ENCODE measurements around the gene RETN. TPM values are rescaled to one million over a fixed set of nuclear protein-coding genes. Genes with fewer than 3 reads are reported as not detected.
A peak's percentile ranks its signal among the peaks of the same experiment; 100 is the strongest.

Gene RETN
- total and polyA plus RNA-seq, 2 of the 8 experiments (the other 6 are each of a cell fraction or from before 2014, with no cell fraction given), result not detected

- no peak overlapping the region for H3K14ac ChIP-seq (ENCODE audit: insufficient read length)
- CTCF ChIA-PET (ENCODE audit: partially characterized antibody), result interaction anchor here (1.0 to 1.7 kb wide), 5 partner anchors 39 to 164 kb away, joined by 3 to 7 read pairs (median 5); partner anchors contain the start of gene TRAPPC5
- H2BK20ac ChIP-seq (ENCODE audit: low read length), result no peak overlapping the region
- no peak for TF ChIP-seq FOSL1 (IDR thresholded peaks at IDR 0.05; ENCODE audit: insufficient read depth, low read depth, low read length)
- TF ChIP-seq EP300 (IDR thresholded peaks at IDR 0.05; ENCODE audit: borderline replicate concordance in 1 of 2, low read depth in 2 of 2, low read length in 2 of 2), result no peak
- TF ChIP-seq CREB1 (IDR thresholded peaks at IDR 0.05), result no peak
- TF ChIP-seq E2F6 (IDR thresholded peaks at IDR 0.05), result no peak
- TF ChIP-seq ASH2L (IDR thresholded peaks at IDR 0.05; ENCODE audit: low read length), result no peak
- no peak for TF ChIP-seq SUZ12 (IDR thresholded peaks at IDR 0.05; ENCODE audit: low read length)
- no peak for TF ChIP-seq ATF3 (IDR thresholded peaks at IDR 0.05; ENCODE audit: insufficient read depth, low read depth, low read length)
- no peak for TF ChIP-seq TCF12 (IDR thresholded peaks at IDR 0.05; ENCODE audit: low read depth, low read length)
- no peak for TF ChIP-seq BACH1 (IDR thresholded peaks at IDR 0.05; ENCODE audit: low read length)
- no peak for TF ChIP-seq ATF2 (IDR thresholded peaks at IDR 0.05; ENCODE audit: low read length)
Observed at GRCh38 chr19:7635670-7636069, 33.2 kb upstream of the RETN start.

More at GRCh38 chr19:7635670-7636069, 33.2 kb upstream of the RETN start:
- Histone ChIP-seq H2AK5ac (ENCODE audit: low read depth, low read length) (0 out of 2 replicates have a peak overlapping the region, but pooled peaks have one; percentile 11), H4K5ac (ENCODE audit: insufficient read length, low read depth, low read length) (no peak overlapping the region), H2BK120ac (replicated peaks; ENCODE audit: low read depth, low read length) (no peak overlapping the region), H3K9ac (replicated peaks in 1 of 4; ENCODE audit: extremely low read depth in 1 of 4, low read depth in 3 of 4, low read length in 3 of 4) (no peak overlapping the region), H2BK12ac (ENCODE audit: low read depth, low read length) (no peak overlapping the region), H3K18ac (ENCODE audit: extremely low read depth, low read length) (no peak overlapping the region), H3K27ac (ENCODE audit: low read depth, low read length) (no peak overlapping the region), H3K9me3 (ENCODE audit: insufficient read depth in 2 of 2, low read depth in 1 of 2, low read length in 1 of 2) (no peaks in the 10 kb centered on the region; a peak in 1 of 4 replicates), H3K56ac (replicated peaks; ENCODE audit: insufficient read length, low read depth, low read length) (no peak overlapping the region), H4K20me1 (replicated peaks in 1 of 2; ENCODE audit: control insufficient read depth in 1 of 2, insufficient read depth in 2 of 2, low read length in 2 of 2) (peaks cover 3 to 14% of the 10 kb centered on the region in 2 experiments), H3K36me3 (ENCODE audit: control insufficient read depth in 2 of 4, insufficient read depth in 4 of 4, low read length in 3 of 4) (peaks cover 0 to 6% (median 0%) of the 10 kb centered on the region in 4 experiments; a peak in 3 of 8 replicates), H3K27me3 (replicated peaks in 1 of 4; ENCODE audit: control insufficient read depth in 3 of 4, extremely low read depth in 1 of 4, insufficient read depth in 3 of 4, low read length in 3 of 4) (peaks cover 3 to 19% (median 16%) of the 10 kb centered on the region in 4 experiments), H4K91ac (replicated peaks; ENCODE audit: insufficient read length, low read length) (no peak overlapping the region), H2BK5ac (ENCODE audit: low read depth, low read length) (no peak overlapping the region), H3K79me2 (ENCODE audit: control insufficient read depth in 1 of 2, insufficient read depth in 2 of 2, low read length in 2 of 2) (peaks cover 3% of the 10 kb centered on the region in 2 experiments; a peak in 3 of 4 replicates), H3K79me1 (ENCODE audit: low read depth, low read length) (peaks cover 2% of the 10 kb centered on the region), H4K8ac (ENCODE audit: extremely low read depth, insufficient read depth, low read length) (no peak overlapping the region), H3K4me1 (replicated peaks in 1 of 4; ENCODE audit: control insufficient read depth in 3 of 4, insufficient read depth in 4 of 4, low read length in 3 of 4) (peaks cover 0 to 6% (median under 1%) of the 10 kb centered on the region in 4 experiments; a peak in 3 of 7 replicates), H2BK15ac (ENCODE audit: low read length) (no peak overlapping the region), H2AFZ (ENCODE audit: low read length) (no peak overlapping the region), H3K4ac (replicated peaks; ENCODE audit: insufficient read length, low read depth, low read length) (no peak overlapping the region), H3K4me2 (ENCODE audit: insufficient read depth in 1 of 2, low read depth in 2 of 2, low read length in 2 of 2) (no peak overlapping the region; a peak in 1 of 4 replicates), H3K23ac (ENCODE audit: insufficient read length) (no peak overlapping the region), H3K23me2 (ENCODE audit: low read depth, low read length) (peaks cover 5% of the 10 kb centered on the region; the same call in 1 of the 2 replicates), H3K4me3 (ENCODE audit: extremely low read depth in 1 of 4, insufficient read depth in 2 of 4, low read depth in 3 of 4, low read length in 4 of 4) (no peak overlapping the region)
- FAIRE-seq (no peak), DNase-seq (ENCODE audit: low read depth in 1 of 2, low spot score in 2 of 2) (no peak)
- POLR2A ChIA-PET (ENCODE audit: partially characterized antibody), result interaction anchor here (0.8 to 5.7 kb wide), 3 partner anchors 12 to 58 kb away, joined by 3 to 34 read pairs (median 3); no protein-coding TSS in a partner anchor
- 80% methylated on average over 6 of the region's 6 CpGs; no CpG with 5 or more reads in 1 of the 2 experiments for WGBS, 2 experiments (ENCODE audit: extremely low coverage in 1 of 2, insufficient coverage in 1 of 2, insufficient read length in 1 of 2, insufficient replicate concordance in 2 of 2, low coverage in 1 of 2, low lambda C conversion rate in 2 of 2, missing lambda C conversion rate in 1 of 2)

All from H1 (cell line).